HFFc6 (cell line): ENCODE measurements around the gene RASGRP2. TPM values are rescaled to one million over a fixed set of nuclear protein-coding genes. Genes with fewer than 3 reads are reported as not detected.
A peak's percentile ranks its signal among the peaks of the same experiment; 100 is the strongest.

Experiments
- DNase-seq: peaks from one replicate; pipeline ENCODE4 v3.0.0-alpha.2; 2018
- H3K27ac Mint-ChIP-seq: 2 replicates; pipeline ENCODE4 v1.8.0; 2020; ENCODE audit warnings: mild to moderate bottlenecking, mixed read lengths
- H3K27me3 Mint-ChIP-seq: 2 replicates; pipeline ENCODE4 v1.8.0; 2021; ENCODE audit warnings: mild to moderate bottlenecking, moderate library complexity, mixed read lengths; ENCODE audit not compliant: insufficient read depth
- H3K36me3 Mint-ChIP-seq: 2 replicates; pipeline ENCODE4 v1.8.0; 2021; ENCODE audit warnings: low read depth, mixed read lengths
- H3K4me1 Mint-ChIP-seq: 2 replicates; pipeline ENCODE4 v1.8.0; 2020; ENCODE audit warnings: low read depth, mixed read lengths
- H3K4me3 Mint-ChIP-seq: 2 replicates; pipeline ENCODE4 v1.8.0; 2020; ENCODE audit warnings: mild to moderate bottlenecking, moderate library complexity, mixed read lengths
- H3K9me3 Mint-ChIP-seq: 2 replicates; pipeline ENCODE4 v1.8.0; 2020; ENCODE audit warnings: mild to moderate bottlenecking, mixed read lengths
- total RNA-seq, 6 experiments: library from RNA; stranded (reverse); fragmentation: NEBNext Ultra II Directional; extraction: Animal tissue kit (Norgen Biotek cat#: 25700); gene quantifications; 2 replicates in 1 of 6; 3 replicates in 5 of 6; pipeline ENCODE4 v1.2.3, GENCODE V29; 2021
- TF ChIP-seq, protein P1 (sequence below): fragments of 200-600 bp; sonication (generic); IDR thresholded peaks from 2 replicates; pipeline ENCODE4 v1.5.0; 2021; ENCODE audit warnings: antibody characterized with exemption, mild to moderate bottlenecking

The RASGRP2 gene
- total RNA-seq, 6 experiments from 2014 or later = 0.43 to 0.68 (median 0.48) TPM; not detected in 2

DNA sequence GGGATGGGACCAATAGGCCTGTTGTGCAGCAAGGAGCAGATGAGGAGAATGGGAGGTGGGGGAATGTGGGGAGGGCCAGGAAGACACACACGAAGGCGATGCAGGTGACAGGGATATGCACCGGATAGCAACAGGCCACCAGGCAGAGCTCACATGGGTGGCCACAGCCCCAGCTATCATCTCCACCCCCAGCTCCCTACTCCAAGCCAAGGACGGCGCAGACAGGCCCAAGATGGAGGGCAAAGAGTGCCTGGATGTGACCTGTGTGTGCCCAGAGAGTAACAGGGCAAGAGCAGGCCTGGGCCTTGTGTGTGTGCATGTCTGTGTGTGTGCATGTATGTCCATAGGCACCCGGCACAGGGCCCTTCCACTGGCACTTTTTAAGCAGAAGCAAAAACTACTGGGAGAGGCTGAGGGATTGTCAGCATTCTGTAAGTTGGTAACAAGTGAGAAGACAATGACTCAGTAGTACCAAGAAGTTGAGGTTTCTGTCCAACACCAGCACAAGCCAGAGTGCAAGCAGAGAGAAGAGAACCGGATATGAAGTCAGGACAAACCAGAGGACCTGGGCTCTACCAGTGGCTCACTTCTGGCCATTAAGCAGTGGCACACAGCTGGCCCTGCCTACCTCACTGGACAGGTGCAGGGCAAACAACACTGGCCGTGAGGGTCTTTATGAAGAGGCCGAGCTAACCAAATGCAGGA is 57.3 kb downstream of the RASGRP2 start:
- no peaks in the 10 kb centered on the region for H3K36me3 Mint-ChIP-seq
- TF ChIP-seq, protein P1, sequence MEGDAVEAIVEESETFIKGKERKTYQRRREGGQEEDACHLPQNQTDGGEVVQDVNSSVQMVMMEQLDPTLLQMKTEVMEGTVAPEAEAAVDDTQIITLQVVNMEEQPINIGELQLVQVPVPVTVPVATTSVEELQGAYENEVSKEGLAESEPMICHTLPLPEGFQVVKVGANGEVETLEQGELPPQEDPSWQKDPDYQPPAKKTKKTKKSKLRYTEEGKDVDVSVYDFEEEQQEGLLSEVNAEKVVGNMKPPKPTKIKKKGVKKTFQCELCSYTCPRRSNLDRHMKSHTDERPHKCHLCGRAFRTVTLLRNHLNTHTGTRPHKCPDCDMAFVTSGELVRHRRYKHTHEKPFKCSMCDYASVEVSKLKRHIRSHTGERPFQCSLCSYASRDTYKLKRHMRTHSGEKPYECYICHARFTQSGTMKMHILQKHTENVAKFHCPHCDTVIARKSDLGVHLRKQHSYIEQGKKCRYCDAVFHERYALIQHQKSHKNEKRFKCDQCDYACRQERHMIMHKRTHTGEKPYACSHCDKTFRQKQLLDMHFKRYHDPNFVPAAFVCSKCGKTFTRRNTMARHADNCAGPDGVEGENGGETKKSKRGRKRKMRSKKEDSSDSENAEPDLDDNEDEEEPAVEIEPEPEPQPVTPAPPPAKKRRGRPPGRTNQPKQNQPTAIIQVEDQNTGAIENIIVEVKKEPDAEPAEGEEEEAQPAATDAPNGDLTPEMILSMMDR = no peak
- peaks cover 50% of the 10 kb centered on the region for H3K27me3 Mint-ChIP-seq
- peak; percentile 28 for DNase-seq
- H3K27ac Mint-ChIP-seq = no peak overlapping the region
- peaks cover 17% of the 10 kb centered on the region for H3K4me1 Mint-ChIP-seq
- H3K9me3 Mint-ChIP-seq = no peaks in the 10 kb centered on the region
- H3K4me3 Mint-ChIP-seq = no peak overlapping the region

DNA sequence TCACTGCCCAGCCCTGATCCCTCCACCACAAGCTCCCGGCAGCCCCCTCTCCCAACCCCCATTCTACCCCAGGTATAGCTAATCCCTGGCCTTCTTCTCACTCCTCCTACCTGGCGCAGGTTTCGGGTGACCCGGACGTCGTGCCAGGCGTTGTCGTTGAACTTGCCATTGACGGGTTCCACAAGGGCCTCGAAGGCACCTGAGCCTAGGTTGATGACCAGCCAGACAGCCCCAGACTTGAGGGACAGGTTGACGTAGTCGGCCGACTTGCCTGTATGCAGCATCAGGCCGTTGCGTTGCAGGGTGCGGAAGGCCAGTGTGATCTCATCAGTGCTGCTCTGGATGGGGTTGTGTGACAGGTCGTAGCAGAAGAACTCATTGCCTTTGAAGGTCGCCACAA is 58.4 kb downstream of the RASGRP2 start:
- H3K27me3 Mint-ChIP-seq = peaks cover 48% of the 10 kb centered on the region
- no peaks in the 10 kb centered on the region for H3K9me3 Mint-ChIP-seq
- H3K4me3 Mint-ChIP-seq = no peak overlapping the region
- peaks cover 17% of the 10 kb centered on the region for H3K4me1 Mint-ChIP-seq
- TF ChIP-seq, protein P1 = no peak
- DNase-seq = no peak
- no peaks in the 10 kb centered on the region for H3K36me3 Mint-ChIP-seq
- no peak overlapping the region for H3K27ac Mint-ChIP-seq

DNA sequence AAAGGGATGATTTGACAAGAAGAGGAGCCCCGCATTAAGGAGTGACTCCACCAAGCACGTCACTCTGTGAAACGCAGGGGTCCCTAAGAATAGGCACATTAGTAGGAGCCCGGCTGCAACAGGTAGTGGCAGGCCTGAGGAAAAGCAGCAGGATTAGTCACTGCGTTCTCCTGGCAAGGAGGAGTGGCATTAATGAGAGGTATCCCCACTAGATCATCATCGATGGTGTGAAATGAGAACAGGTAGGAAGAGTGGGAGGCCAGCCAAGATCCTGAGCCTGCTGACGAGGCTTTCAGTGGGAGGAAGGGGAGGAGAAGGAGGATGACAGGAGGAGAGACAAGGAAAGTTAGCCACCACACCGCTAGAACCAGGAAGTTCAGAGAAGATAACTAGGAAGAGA is 59.6 kb downstream of the RASGRP2 start:
- no peak overlapping the region for H3K27ac Mint-ChIP-seq
- H3K27me3 Mint-ChIP-seq = peaks cover 49% of the 10 kb centered on the region
- no peak for DNase-seq
- H3K4me3 Mint-ChIP-seq = no peak overlapping the region
- H3K9me3 Mint-ChIP-seq = no peaks in the 10 kb centered on the region
- TF ChIP-seq, protein P1 = no peak
- peaks cover 17% of the 10 kb centered on the region for H3K4me1 Mint-ChIP-seq
- H3K36me3 Mint-ChIP-seq = no peaks in the 10 kb centered on the region

DNA sequence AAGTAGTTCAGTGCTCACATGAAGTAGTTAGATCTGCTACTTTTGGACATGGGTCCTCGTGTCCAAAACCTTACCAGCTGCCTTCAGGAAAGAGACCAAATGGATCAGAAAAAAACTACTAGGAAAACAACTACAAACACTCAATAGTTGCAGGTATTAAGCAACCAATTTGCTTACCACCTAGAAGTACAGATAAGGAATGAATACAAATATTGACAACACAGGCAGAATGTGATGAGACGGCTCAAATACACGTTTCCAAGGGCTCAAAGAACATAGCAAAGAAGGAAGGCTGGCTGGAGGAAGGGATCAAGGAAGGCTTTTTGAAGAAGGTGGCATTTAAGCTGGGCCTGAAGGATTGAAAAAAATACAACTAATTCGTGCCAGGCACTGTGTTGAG is 62.8 kb downstream of the RASGRP2 start:
- Mint-ChIP-seq H3K9me3 (no peaks in the 10 kb centered on the region), H3K36me3 (no peaks in the 10 kb centered on the region; the same call in 1 of the 2 replicates), H3K27me3 (peaks cover 73% of the 10 kb centered on the region), H3K4me1 (peaks cover 3% of the 10 kb centered on the region; the same call in 1 of the 2 replicates), H3K4me3 (no peak overlapping the region), H3K27ac (no peak overlapping the region)
- TF ChIP-seq, protein P1 = no peak
- no peak for DNase-seq

DNA sequence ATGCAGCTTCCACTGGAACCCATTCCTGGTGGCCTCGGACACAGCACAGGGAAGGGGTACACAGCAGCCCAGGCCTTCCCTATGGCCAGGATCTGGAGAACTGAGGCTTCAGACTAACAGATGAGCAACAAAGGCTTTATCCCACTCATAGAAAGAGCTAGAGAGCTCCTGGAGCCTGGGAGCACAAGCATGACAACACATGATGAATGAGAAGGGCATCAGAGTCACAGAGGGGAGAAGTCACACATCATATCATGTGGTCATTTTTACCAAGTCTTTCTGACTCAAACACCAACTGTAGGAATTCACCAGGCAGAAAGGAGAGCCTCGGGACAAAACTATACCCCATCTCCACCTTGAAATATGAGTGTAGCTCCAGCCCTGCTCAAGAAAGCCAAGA is 64.1 kb downstream of the RASGRP2 start:
- Mint-ChIP-seq H3K4me3 (no peak overlapping the region), H3K36me3 (no peaks in the 10 kb centered on the region; the same call in 1 of the 2 replicates), H3K27me3 (peaks cover 66% of the 10 kb centered on the region), H3K9me3 (no peaks in the 10 kb centered on the region), H3K27ac (no peak overlapping the region), H3K4me1 (peaks cover 16% of the 10 kb centered on the region)
- TF ChIP-seq, protein P1 = no peak
- no peak for DNase-seq
